DOHH2 (cell line): ENCODE results near the gene RPH3AL.
"Not testable (repeated sequence)": the region's sequence is repeated elsewhere in the genome, so short reads cannot be mapped to it uniquely, and the experiment has no call there.

Experiments
- CTCF ChIP-seq: fragments of 200-600 bp; sonication (generic); IDR thresholded peaks from one replicate; pipeline ENCODE4 v1.5.1; 2014; ENCODE audit warnings: antibody characterized with exemption, mild to moderate bottlenecking, low read depth, low read length; ENCODE audit not compliant: poor library complexity, severe bottlenecking
- EZH2phosphoT487 ChIP-seq: fragments of 200-600 bp; sonication (generic); IDR thresholded peaks from 2 replicates; pipeline ENCODE4 v1.6.1; 2017; ENCODE audit warnings: borderline replicate concordance, mild to moderate bottlenecking, antibody characterized with exemption, low read length, moderate library complexity, mixed read lengths

GRCh38 chr17:272856-273255 is 79.8 kb downstream of the RPH3AL start:
- not testable (repeated sequence) for TF ChIP-seq CTCF, EZH2phosphoT487
